ENCODE results near the gene TTC6.

Gene TTC6

DNA sequence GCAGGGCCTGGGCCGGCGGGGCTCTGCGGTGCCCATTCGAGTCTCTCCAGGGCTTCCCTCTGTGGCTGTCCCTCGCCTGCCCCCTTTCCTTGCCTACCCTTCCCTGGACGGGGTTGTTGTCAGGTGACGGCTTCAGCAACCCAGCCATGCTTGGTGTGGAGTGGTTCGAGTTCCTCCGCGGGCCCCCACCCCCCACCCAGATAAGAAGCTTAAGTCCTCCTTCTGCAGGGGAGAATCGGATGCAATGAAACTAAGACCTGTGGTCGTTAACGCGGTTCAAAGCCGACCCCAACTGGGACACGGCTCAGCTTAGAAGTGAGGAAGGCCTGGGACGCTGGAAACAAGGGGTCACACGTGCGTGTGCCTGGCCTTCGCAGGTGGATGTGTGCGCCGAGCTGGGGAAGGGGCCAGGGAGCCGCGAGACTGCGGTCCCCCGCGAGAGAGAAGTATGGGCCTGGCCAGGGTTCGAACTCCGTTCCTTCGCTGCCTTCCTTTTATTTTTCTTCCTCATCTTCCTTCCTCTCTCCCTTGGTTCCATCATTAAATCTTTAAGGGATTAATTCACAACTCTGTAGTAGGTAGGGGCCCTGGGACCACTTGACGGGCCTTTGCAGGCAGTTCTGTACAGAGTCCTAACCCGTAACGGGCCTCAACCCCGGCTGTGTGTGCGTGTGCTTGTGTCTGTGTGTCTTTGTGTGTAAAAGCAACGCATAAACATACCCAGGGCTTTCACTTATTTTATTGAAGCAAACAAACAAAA is 3.5 kb downstream of the TTC6 start:
- no peak for DNase-seq

DNA sequence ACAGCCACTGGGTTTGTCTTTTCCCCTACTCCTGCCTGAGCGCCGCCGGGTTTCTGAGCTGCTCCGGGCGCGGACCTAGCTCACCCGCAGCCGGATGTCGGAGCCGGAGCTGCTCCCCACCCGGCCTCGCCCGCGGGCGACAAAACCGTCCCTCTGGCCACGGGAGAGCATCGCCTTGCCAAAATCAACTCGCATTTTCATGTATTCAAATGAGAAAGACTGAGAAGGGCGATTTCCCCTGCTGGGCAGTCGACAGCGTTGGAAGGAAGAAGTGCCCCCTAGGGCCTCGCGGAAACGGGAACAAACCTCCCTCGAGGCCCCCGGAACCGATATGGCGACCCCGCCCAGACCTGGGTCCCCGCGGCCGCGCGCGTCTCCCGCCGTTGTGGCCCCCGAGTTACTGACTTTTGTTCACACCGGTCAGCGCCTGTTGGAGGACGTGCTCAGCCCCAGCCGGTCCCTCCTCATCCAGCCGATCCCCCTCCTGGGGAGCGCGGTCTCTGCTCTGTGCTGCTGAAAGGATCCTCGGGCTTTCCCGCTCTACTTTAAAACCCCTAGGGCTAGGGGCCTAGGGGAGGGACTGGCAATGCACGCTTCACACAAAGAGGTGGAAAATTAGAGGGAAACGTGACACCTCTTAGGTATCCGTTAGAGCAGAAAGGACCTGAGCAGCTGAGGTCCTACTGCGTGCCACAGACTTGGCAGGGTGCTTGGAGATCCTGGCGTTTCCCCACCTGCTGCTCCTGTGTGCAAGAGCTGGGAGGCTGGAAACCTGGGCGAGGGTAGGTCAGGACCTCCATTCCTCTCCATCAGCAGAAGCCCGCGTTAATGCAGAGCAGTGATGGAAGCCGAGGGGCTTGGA is 4.3 kb downstream of the TTC6 start:
- no peak for DNase-seq

DNA sequence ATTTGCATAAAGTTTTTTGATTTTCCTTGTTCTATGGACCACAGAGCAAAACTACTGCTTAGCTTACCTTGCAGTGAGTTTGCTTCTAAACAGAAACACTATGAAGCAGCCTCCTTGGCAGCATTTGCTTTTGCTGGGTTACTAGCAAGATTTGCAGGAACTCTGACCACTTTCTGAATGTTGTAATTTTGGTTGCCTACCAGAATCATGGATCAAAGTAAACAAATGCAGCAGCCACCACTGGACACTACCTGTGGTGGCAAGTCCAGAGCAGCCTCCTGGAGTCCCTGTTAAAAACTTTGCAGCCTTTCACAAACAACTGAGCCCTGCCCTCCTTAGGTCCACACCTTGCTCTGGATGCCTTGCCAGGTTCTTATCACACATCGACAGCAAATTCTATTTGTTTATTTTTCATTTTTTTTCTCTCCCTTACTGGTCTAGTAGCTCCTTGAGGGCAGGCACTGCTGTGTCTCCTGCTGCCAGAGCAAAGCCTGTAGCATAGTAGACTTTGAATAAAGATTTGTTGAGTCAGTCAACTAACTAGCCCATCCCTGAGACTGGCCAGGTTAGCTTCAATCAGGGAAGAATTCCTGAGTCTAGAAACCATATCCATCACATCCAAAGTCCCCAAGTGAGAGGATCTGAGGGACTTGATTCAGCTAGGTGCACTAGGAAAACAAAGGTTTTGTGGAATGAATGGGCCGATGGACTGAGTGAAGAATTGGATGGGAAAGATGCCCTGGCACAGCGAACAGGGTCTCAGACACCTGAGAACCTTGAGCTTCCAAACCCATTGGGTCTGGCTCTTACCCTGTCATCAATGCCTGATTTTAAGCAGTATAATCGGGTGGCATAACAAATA is 5.7 kb downstream of the TTC6 start:
- DNase-seq: no peak

DNA sequence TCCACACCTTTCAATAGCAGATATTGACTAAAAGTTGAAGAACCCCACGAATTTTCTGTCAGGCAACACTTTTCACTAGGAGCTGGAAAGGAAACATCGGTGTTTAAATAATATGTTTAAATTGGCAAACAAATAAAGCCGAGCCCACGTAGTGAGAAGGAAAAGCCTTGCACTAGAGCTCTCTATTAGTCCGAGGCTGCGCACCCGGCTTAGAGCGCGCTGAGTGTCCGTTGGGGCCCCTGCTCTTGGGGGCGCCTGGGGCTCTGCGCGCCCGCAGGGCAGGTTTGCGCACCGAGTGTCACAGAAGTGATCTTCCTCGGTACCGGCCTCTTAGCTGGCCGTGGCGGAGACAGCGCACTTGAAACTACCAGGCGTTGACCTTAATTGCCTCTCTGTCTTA is 6.4 kb downstream of the TTC6 start:
- DNase-seq: no peak

DNA sequence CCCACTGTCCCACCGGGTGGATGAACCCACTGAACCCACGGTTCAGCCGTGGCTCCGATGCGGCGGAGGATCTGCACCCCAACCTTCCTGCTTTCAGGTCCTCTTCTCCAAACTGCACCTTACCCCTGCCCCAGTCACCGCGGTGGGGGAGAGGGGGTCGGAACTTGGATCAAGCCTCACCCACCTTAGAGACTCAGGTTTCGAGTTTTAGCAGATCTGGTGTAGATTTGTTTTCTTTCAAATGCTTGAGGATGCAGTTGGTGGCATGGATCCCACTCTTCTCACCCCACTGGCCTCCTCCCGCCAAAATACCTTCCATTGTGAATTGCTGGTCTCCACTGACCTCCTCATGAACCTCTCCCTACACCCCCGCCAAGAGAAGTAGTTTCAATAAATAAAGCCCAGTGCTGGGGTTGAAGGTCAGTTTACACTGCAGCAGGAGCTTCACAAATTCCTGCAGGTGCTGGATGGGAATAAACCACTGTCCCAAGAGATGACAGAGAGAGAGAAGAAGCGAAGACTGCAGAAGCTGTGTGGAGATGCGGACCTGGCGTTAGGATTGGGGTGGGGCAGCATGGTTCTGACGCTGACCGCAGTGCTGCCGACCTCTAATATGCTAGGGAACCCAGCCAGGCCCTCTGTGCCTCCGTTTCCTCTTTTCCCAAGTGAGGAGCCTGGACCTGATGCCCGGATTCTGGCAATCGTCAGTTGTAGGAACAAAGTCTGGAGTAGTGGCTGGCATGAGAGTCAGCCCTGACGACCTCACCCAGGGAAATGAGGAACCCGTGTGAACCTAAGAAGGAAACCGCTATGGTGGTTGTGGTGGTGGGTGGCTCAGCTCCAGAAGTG is 7.4 kb downstream of the TTC6 start:
- DNase-seq: no peak

DNA sequence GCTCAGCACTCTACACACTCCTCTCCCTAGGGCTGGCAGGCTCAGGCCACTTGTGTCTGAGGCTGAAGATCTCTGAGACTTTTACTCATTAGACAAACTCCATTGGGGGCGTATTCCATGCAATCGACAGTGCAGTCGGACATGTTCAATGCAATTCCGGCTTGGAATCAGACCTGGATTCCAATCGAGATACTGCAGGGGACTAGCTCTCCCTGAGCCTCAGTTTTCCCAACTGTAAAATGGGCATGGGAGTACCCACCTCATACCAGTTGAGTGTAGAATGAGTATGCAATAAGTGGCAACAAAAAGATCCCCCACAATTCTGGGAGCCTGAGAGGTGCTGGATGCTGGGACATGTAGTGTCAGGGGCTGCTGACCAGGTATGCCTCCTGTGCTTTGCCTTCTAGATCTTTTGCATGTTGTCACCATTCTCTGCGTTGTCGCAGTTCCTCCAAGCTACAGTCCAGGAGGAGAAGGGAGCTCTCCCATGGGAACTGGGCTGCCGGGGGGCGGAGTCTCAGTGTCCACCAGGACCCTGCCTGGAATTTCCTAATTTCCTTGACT is 8.3 kb downstream of the TTC6 start:
- no peak for DNase-seq

DNA sequence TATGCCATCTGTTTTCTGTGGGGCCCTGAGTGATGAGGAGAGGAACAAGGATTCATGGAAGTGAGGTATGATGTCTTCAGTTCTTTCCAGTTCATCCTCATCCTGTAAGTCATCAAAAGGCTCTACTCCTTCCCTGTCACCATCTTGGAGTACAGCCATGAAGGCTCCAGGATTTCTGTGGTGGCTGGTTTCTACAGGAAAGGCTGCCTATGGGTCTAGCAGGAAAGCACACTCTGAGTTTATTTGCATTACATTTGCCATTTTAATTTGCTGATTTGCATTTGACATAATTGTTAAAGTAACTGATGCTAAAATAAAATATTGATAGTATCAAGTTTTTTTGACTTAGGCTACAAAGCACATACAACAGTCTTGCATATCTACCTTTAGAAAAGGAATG is 11.2 kb downstream of the TTC6 start:
- DNase-seq: no peak

DNA sequence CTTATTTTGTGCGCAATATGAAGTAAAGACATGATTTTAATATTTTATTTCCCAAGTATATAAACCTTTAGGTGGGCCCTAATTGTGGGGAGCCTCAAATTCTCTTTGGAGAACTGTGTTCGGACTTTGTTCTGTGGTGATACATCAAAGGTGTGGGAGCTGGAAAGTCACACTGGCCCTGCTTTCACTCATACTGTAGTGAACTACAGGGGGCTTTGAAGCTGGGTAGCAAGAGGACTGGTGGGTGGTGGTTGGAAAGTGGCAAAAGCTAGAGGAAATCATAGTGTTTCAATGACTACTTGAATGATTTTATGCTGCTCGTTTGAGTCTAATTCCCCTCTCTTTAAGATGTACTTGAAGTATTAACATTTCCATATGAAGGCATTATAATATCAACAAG is 13.2 kb downstream of the TTC6 start:
- no peak for DNase-seq

DNA sequence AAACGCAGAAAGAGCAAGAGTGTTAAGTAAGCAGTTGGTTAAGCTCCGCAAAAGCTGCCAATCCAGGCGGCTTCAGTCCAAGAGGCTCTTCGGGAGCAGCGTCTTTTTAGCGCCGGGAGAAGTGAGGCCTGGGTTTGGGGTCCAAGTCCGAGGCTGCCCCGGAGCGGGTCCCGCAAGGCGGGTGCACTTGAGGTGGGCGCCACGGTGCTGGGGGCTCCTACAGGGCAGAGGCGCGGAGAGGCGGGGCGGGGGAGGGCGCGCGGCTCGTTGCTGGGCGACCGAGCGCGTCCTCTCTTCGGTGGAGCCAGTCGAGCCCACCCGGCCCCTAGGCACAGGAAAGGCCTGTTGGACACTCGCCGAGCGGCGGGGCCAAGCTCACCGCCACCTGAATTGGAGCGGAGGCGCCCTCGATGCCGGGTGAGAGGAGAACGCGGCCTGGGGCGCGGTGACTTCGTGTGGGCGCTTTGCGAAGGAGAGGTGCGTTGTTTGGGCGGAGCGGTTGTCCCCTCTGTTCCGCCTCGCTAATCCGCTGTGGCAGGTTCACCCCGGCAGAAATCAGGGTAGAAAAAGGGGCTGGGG is 15.6 kb downstream of the TTC6 start:
- no peak for DNase-seq

DNA sequence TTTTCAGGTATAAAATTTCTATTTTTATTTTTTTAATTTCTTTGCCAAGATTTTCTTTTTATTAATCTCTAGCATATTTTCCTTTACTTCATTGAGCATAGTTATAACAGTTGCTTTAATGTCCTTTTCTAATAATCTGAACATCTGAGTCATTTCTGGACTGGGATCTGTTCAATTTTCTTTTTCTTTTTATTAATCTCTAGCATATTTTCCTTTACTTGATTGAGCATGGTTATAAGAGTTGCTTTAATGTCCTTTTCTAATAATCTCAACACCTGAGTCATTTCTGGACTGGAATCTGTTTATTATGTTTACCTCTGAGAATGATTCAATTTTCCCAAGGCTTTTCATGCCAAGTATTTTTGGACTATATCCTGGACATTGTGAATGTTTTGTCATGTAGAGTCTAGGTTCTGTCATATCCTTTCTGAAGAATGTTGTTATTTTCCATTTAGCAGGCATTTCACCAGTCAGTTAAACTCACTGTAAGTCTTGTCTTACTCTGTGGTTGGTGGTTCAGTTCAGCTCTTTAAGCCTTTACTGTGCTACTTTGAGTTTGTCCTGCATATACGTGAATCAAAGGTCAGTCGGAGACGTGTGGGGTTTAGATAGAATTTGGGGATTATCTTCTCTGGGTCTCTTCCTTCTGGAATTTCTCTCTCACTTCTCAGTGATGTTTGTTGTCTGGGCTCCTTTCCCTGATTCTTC is 20.3 kb downstream of the TTC6 start:
- DNase-seq: no peak

DNA sequence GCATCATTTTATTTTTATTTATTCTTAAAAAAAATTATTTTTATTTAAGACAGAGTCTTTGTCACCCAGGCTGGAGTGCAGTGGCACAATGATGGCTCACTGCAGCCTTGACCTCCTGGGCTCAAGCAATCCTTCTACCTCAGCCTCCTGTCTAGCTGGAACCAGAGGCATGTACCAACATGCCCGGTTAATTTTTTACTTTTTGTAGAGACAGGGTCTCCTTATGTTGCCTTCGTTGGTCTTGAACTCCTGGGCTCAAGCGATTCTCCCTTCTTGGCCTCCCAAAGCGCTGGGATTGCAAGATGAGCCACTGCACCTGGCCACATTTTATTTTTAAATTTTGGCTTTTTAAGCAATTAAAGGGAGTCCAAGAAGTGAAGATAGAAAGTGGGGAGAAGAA is 21.4 kb downstream of the TTC6 start:
- DNase-seq: no peak

DNA sequence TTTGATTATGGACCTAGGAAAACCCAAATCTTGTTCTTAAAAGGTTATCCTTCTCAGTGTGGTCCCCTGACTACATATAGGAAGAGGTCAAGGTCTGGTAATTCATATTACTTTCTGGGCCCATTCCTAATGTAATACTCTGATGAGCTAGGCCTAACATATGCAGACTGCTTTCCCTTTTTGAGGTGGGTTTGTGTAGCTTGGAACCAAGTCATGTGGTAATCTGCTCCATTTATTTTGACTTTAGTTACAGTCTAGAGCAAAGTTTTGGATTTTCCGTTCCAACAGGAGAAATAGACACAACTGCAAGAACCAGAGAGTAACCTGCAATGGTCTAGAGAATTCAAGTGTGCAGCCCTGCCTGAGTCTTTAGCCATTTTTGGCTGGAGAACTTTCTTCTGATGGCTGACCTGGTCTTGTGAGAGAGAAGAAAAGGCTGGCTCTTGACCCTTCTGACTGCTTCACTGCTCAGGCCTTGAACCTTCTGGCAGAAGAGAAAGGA is 22.5 kb downstream of the TTC6 start:
- DNase-seq: no peak

DNA sequence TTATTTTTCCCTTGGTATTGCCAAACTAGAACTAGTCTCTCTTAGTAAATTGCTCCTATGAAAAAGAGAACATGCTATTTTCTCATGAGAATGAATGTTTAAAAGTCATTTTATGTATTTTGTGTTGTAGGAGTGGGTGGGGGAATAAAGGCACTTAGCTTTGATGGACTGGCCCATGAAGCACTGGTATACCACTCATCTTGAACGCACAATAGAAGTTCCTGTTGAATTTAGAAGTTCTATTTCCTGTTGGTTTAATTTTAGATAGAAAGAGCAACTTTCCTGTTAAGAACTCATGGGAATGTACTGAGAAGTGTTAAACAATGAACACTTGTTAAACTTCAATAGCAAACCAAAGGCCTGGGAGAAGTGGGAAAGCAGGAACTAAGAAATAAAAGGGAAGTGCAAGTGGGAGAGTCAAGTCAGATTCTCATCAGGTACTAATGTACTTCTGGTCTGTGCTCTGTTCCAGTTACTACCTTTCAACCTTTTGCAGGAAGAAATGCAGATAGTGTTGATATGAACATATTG is 23.1 kb downstream of the TTC6 start:
- no peak for DNase-seq

DNA sequence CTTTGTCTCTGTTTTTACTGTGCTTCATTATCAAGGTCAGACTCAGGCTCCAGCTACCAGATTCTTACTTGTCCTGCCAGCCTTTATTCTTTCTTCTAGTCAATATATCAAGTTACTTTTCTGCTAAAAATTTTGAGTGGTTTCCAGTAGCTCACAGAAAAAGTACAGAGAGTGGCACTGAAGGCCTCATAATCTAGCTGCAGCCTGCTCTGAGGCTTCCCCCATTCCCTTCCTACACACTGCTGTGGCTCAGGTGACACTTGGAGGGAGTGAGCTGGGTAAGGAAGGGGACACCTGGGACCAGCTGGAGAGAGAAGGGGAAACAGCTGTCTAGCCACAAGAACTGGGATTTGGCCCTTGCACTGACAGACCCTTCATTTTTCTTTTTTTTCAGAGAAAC is 25.4 kb downstream of the TTC6 start:
- no peak for DNase-seq

DNA sequence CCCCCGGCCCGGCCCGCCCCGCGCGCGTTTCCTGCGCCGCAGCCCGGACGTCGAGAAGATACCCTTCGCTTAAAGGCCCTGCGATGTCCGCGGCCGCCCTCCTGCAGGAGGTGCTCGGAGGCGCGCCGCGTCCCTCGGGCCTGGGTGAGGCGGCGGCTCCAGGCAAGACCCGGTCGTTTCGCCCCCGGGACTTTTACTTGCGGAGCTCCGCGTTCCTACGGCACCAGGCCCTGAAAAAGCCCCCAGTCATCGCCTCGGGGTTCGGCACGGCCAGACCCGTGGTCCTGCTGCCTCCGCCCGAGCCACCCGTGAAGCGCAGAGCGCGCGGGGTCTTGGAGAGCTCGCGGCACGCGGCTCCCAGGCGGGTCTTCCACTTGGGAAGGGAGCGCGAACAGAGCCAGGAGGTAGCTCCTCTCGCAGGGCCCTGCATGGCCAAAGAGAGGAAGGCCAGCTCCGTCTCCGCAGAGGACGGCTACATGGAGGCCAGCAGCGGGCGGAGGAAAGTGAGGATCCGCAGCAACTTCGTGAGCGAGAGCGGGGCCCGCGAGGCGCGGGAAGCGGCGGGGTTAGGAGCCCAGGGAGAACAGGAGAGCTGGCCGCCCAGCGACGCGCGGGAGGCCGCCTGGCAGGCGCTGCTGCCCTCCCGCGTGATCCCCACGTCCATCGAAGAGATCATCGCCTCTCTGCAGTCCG is 26.9 kb downstream of the TTC6 start:
- peak; percentile 26 for DNase-seq

DNA sequence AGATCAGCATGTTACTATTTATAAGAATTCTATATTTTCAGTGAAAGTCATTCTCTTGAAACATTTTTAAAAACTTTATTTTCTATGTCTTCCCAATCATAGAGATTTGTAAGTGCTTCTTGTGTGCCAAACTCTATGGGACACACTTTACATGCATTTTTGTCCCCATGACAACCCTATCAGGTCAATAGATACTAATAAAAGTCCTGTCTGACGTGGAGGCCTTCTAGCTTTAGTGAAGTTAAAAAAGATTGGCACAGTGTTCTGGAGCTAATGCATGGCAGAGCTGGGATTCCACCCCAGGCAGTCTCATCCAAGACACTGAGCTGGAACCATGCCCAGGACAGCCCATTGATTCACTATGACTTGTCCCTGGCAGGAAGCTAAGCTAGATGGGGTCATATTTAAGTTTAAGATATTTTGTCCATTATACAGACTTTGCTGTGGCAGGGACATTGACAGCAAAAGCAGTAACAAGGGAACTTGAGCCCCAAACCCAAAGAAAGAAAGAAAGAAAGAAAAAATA is 28.1 kb downstream of the TTC6 start:
- peak; percentile 74 for DNase-seq

DNA sequence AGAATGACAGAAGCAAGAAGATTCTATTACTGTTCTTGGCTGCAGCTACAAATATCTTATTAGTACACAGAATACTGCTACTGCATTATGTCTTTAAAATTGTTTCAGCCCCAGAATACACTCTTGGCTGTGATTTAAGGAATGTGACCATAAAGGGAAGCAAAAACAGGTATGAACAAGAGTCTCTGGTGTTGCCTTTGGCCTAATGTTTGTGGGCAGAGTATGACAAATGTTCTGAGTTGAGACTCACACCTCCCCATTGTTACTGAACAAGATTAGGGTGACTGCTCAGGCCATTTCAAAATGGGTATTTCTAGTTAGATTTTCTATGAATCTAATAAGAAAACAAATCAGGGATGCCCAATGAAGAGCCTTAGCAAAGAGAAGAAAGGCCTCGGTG is 28.5 kb downstream of the TTC6 start:
- DNase-seq: no peak

DNA sequence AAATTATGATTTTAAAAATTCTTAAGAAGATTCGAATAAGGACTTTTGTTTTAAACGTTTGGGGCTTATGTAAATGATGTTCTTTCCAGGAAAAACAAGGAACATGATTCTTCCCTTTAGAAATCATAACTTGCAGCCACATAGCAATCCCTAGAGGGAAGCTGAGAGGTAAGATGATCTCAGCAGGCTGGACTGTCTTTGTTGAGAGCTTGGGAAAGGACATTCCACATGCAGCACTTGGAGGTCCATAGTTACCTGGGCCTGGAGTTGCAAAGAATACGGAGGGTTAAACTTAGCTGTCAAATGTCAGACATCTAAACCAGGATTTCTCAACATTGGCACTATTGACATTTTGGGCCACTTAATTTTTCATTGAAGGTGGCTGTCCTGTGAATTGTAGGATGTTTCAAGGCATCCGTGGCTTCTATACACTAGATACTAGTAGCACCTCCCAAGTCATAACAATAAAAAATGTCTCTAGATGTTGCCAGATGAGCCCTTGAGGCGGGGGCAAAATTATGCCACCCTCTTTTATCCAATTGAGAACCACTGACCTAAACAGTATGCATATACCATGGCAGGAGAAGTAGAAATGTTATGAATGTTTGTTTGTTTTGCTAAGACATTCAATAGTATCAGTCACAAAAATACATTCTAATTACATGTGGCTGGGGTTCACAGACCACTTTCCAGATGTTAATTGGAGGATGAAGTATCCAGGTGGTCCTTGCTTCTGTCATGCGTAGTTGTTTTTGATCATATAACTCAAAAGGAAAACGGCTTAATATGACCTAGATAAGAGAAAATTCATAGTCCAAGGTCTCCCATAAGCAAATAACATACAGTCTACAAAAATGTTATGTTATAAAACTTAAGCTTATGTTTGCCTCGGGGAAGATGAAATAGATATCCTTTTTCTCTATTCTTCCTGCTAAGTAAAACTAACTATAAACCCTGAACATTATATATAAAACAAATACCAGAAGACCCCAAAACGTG is 30.5 kb downstream of the TTC6 start:
- no peak for DNase-seq
